Skeletal muscle cell (primary cell): ENCODE results near the gene VCAM1.
"Not testable (repeated sequence)": the region's sequence is repeated elsewhere in the genome, so short reads cannot be mapped to it uniquely, and the experiment has no call there.

Experiments used
- DNase-seq: peaks from one replicate; pipeline ENCODE4 v3.0.0-alpha.2; 2010; ENCODE audit warnings: low read depth
- H3K4me3 ChIP-seq: 2 replicates; pipeline ENCODE4 v1.5.1; 2011; ENCODE audit warnings: low read depth, mild to moderate bottlenecking, control low read depth, low read length, moderate library complexity

The VCAM1 gene

GRCh38 chr1:100769323-100769722 lies 49.8 kb downstream of the VCAM1 start:
- no peak overlapping the region for H3K4me3 ChIP-seq
- DNase-seq: no peak

DNA sequence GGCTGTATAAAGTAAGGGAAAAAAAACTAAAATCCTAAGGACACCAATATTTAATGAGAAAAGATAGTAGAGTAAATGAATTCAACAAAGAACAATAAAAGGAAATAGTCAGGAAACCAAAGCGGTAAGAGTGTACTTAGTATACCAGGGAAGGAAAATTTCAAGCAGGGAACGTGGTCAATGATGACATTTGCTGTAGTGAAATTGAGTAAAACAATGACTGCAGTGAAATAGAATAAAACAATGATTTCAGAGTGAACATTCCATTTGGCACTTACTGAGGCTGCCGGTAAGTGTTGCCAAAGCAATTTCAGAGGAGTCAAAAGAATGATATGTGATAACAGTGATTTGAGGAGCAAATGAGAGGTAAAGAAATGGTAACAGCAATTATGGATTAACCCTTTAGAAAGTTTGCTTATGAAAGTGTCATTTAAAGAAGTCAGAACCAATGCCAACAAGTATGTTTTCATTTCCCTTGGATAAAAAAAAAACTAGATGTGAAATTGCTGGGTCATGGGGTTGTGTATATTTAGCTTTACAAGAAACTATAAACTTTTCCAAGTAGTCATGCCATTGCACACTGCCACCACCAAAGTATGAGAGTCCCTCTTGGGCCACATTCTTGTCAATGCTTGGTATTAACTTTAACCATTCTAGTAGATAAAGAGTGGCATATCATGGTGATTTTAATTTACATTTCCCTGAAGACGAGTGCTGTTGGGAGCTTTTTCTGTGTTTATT lies 50.5 kb downstream of the VCAM1 start:
- H3K4me3 ChIP-seq: no peak overlapping the region
- no peak for DNase-seq

- no peak overlapping the region for H3K4me3 ChIP-seq
- DNase-seq: no peak
These were observed 53.9 kb downstream of the VCAM1 start for GRCh38 chr1:100773444-100773843.

DNA sequence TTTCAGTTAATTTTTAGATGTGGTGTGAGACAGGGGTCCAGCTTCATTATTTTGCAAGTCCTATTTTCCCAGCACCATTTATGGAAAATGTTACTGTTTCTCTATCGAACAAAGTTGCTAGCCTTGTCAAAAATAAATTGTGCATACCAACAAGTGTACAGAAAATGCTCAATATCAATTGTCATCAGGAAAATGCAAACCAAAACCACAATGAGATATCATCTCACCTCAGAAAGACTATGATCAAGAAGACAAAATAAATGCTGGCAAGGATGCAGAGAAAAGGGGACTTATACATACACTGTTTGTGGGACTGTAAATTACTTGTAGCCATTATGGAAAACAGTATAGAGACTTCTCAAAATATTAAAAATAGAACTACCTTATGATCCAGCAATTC lies 54.8 kb downstream of the VCAM1 start:
- H3K4me3 ChIP-seq: no peak overlapping the region
- no peak for DNase-seq

GRCh38 chr1:100775483-100775882 lies 55.9 kb downstream of the VCAM1 start:
- H3K4me3 ChIP-seq: no peak overlapping the region
- DNase-seq: no peak

DNA sequence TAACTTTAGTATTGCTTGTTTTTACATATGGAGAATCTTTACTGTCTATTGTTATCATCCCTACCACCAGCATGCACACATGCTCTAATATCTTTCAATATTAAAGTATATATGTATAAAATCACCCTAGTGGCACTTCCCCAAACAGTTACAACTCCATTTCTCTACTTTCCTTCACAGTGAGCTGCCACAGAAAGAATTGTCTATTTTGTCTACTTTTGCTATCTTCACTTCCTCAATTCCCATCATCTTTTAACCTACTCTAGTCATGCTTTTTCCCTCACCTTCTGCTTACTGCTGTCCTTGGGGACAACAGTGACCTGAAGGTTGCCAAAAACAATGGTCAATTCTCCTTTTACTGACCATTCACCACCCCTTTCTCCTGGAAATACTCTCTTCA lies 59.2 kb downstream of the VCAM1 start:
- no peak overlapping the region for H3K4me3 ChIP-seq
- no peak for DNase-seq

- no peak overlapping the region for H3K4me3 ChIP-seq
These were observed 61.3 kb downstream of the VCAM1 start for GRCh38 chr1:100780814-100781213.

DNA sequence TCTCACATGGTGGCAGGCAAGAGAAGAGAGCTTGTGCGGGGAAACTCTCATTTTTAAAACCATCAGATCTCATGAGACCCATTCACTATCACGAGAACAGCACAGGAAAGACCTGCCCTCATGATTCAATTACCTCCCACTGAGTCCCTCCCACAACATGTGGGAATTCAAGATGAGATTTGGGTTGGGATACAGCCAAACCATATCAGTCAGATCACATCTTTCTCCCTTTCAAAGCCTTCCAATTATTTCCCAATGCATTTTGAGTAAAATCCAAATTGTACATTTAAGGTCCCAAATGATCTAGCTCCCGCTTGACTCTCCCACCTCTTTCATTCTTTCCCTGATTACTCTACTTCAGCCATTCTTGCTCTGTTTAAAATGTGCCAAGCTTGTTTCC lies 62.2 kb downstream of the VCAM1 start:
- H3K4me3 ChIP-seq, DNase-seq: not testable (repeated sequence)

More at GRCh38 chr1:100780814-100781213, 61.3 kb downstream of the VCAM1 start:
- DNase-seq: no peak

GRCh38 chr1:100782473-100783039 lies 63.0 kb downstream of the VCAM1 start:
- no peak overlapping the region for H3K4me3 ChIP-seq
- no peak for DNase-seq

GRCh38 chr1:100785470-100786052 lies 66.0 kb downstream of the VCAM1 start:
- no peak for DNase-seq
- no peak overlapping the region for H3K4me3 ChIP-seq

- no peak overlapping the region for H3K4me3 ChIP-seq
- DNase-seq: no peak
These were observed 67.3 kb downstream of the VCAM1 start for GRCh38 chr1:100786870-100787269.
